HG02852 (cell line): ENCODE data around the gene FNBP1L.

Source experiments
- ATAC-seq: cut with Tn5 transposase; IDR thresholded peaks from one replicate; pipeline ENCODE4 v1.9.1; 2021; ENCODE audit warnings: mild to moderate bottlenecking, moderate library complexity; ENCODE audit not compliant: unreplicated experiment

The FNBP1L gene

DNA sequence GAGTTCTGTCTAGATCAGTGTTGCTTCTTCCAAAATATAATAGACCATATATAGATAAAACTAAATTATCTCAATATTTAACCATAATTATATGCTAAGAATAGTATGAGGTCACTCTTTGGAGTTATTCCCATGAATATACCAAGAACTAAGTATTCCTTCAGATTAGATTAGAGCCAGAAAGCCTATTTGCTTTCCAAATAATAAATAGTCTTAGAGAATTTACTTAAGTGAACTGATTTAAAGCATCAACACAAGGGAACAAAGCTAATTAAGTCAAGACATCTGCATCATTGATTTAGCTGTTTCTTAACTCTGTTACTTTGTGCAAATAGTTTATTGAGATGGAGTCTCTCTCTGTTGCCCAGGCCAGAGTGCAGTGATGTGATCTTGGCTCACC, 35.7 kb downstream of the FNBP1L start:
- no peak for ATAC-seq

DNA sequence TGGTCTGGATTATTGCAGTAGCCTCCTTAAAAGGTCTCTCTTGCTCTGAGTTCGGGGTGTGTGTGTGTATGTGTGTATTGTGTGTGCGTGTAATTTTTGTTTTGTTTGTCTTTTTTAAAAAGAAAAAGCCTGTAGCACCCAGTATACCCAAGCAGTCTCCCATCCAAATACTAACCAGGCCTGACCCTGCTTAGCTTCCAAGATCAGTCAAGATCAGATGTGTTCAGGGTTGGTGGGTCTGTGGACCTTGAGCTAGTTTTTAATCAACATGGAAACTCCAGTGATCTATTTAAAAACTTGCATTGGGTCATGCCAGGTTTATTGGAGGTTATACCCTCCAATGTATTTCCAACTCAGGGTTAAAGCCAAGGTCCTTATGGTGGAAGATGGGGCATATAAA, 40.3 kb downstream of the FNBP1L start:
- no peak for ATAC-seq

DNA sequence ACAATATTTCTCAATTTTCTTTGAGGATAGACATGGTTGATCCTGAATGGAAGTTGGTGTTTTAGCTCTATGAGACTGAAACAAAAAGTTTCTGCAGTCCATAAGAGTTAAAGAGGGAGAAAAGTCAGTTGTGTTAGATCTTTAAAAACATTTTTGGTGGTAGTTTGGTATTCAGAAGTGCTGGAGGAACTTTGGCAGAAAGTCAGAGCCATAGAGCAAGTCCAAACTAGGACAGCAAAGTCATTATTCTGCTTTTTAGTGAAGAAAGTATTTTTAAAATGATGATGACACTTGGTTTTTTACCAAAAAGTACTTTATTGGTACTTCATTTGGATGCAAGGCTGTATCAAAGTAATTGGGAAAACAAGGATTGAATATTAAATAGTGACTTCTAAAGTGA, 41.8 kb downstream of the FNBP1L start:
- ATAC-seq, result no peak

DNA sequence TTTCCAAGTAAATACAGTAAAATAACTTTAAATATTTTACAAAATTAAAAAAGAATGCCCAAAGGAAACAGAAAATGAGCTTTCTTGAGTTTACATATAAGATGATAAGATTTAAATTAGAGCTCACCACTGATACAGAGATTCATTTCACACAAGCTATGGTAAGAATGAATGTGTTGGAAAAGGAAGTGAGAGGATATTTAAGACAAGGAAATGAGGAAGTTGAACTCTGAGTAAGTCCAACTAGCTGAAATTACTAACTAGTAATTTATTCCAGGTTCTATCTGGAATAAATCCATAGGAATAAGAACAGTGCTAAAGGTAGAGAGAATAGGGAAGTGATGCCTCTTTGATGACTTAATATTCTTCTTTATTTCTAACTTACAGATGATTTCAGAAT, 42.4 kb downstream of the FNBP1L start:
- no peak for ATAC-seq

DNA sequence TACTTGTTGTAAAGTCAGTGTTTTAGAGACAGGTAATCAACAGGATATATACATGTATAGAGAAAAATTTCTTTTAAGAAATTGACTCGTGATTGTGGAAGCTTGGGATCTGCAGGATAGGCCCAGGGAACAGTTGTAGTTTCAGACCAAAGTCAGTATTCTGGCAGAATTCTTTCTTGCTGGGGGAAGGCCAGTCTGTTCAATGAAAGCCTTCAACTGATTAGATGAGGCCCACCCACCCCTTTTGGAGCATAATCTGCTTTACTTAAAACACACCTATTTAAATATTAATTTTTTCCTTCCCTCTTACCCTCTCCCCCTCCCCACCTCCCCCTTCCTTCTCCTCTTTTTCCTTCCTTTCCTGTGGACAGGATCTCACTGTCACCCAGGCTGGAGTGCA, 48.0 kb downstream of the FNBP1L start:
- no peak for ATAC-seq

DNA sequence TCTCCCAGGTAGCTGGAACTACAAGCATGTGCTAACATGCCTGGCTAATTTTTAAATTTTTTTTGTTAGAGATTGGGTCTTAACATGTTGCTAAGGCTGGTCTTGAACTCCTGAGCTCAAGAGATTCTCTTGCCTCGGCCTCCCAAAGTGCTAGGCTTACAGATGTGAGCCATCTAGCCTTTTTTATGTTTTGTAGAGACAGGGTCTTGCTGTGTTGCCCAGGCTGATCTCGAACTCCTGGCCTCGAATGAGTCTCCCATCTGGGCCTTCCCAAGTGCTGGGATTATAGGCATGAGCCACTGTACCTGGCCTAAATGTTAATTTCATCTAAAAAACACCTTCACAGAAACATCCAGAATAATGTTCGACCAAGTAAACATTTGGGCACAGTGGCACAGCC, 48.6 kb downstream of the FNBP1L start:
- ATAC-seq, result no peak

DNA sequence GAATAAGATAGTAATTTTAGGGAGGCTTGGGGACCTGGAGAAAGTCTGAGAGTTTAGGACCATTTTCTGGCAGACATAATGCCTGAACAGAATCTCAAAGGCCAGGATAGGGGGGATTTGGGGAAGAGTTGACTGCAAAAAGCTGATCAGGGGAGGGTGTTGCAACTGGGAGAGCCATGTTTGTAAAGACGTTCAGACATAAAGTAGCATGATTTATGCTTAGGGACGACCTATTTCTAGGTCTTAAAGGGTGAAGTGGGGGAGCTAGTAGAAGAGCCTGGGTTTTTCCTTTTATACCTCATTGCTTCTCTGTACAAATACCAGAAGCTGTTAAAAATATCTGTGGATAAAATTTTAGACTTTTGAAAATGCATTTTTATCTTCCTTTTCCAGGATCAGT, 51.2 kb downstream of the FNBP1L start:
- ATAC-seq, result no peak

DNA sequence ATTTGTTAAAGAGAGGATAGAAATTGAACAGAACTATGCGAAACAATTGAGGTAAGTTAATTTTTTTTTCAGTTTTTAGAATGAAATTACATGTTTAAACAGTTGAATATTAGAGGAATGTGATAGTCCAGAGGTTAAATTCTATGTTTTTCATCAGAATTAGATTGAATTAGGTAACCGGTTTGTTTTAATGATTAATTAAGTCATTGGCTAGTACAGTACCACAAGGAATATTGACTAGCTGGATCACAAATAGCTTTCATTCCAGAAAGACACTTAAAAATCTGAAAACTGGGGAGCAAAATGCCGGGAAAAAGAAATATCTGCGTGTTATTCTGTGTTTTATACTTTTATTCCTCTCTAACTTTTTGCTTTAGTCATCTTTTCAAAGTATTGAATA, 51.6 kb downstream of the FNBP1L start:
- ATAC-seq, result no peak

DNA sequence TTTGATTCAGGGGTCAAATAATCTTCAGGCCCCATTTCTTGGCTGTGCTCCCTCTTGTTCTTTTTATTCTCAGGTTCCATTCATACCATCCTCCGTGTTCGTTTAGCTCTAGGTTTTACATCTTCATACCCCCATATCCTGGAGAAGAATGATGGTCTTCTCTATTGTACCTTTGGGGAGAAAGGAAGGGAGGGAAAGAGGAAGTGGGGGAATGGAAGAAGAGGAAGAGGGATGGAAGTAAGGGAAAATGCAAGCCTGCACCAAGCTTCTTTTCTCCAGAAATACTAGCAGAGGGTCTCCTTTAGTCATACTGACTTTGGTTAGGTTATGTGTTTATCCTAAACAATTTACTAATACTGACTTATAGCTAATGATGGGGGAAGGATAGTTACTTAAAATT, 52.4 kb downstream of the FNBP1L start:
- ATAC-seq, result no peak

DNA sequence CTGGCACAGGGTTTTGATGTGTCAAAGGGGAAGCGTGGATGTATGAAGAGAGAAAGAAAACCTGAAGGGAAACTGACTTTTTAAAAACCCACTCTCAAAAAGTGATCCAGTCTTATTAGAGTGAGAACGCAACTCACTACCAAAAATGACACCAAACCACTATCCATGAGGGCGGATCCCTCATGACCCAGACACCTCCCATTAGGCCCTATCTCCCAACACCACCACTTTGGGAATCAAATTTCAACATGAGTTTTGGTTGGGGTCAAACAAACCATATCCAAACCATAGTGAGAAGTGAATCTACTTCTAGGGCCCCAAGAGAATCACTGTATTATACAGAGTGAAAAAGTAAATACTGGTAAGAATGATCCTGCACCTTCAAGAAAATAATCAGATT, 53.5 kb downstream of the FNBP1L start:
- ATAC-seq, result no peak

DNA sequence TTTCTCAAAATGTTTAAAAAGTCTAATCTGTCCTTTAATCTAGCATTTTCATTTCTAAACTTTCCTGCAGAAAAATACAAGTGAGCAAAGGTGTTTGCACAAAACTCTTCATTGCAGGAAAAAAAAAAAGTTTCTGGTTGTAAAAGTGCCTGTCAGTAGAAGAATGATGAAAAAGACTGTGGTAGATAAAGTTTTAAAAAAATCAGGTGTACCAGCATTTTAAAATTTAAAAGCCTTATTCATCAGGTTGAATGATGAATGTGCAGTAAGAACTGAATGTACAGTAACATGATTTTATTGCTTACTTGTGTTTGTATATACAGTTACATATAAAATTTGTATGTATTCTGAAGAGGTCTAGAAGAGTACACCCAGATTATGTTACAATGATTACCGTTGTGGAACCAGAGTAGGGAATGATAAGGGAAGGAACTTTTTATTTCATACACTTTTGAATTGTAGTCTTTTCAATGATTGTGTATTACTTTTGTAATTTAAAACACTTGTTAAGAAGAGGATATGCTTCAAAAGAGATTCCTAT, 54.0 kb downstream of the FNBP1L start:
- ATAC-seq, result no peak

DNA sequence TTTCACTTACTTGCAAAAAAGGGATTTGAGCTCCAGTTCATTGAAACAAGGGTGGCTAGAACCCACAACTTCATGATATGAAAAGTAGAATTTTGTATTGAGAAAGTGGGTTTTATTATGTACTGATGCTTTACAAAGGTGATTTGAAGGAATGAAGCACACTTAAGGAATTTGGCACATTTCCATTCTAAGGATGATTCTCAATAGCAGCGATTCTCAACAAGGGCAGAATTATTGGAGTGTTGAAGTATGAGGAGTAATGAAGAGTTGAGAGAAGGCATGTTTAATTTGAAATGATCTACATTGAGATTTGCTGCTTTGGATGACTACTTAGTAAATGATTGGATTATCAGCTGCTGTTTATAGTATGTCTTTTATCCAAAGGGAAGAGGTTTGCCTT, 54.7 kb downstream of the FNBP1L start:
- no peak for ATAC-seq

DNA sequence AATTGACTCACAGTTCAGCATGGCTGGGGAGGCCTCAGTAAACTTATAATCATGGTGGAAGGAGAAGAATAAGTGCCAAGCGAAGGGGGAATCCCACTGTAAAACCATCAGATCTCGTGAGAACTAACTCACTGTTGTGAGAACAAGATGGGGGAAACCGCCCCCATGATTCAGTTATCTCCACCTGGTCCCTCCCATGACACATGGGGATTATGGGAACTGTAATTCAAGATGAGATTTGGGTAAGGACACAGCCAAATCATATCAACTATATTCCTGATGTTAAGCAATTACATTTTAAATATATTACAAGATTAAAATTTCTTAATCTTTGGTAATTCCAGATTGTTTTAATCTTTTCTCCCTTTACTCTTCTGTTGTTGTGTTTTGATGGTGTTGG, 55.2 kb downstream of the FNBP1L start:
- ATAC-seq, result no peak

DNA sequence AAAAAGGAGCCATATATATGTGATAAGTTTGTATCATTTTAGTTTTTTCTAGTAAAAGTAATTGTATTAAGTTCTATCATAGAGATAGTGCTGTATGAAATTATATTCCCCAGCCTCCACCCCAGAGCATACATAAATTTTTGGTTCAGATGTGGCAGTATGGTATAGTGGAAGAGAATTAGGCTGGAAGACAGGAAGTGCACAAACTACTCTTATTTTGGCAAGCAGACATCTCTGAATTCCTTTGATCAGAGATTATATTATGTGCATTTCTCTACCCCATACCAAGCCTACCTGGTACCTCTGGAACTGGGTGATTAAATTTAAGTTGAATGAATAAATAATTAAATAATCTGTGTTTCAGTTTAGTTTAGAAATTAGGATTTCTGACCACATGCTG, 55.9 kb downstream of the FNBP1L start:
- no peak for ATAC-seq

DNA sequence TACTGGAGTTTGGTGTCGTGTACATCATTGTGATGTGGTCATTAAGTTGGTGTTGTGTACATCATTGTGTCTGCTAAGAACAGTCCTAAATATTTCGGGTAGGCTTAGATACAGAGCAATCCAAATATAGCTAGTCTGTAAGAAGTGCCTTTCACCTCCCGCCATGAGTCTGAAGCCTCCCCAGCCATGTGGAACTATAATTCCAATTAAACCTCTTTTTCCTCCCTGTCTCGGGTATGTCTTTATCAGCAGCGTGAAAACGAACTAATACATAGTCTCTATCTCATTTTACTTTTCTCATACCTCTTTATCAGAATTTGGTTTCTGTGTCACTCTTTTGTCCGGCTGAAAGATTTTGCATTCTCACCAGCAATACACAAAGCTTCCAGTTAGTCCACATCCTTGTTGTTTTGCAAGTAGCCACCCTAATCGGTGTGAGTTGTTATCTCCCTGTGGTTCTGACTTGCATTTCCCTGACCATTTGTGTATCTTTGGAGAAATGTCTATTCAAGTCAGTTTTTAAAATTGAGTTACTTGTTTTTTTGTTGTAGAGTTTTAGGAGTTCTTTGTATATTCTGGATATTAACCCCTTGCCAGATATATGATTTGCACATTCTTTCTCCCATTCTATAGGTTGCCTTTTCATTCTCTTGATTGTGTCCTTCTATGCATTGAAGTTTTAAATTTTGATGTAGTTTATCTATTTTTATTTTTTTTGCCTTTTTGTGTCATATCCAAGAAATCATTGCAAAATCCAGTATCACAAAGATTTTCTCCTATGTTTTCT, 56.5 kb downstream of the FNBP1L start:
- no peak for ATAC-seq

DNA sequence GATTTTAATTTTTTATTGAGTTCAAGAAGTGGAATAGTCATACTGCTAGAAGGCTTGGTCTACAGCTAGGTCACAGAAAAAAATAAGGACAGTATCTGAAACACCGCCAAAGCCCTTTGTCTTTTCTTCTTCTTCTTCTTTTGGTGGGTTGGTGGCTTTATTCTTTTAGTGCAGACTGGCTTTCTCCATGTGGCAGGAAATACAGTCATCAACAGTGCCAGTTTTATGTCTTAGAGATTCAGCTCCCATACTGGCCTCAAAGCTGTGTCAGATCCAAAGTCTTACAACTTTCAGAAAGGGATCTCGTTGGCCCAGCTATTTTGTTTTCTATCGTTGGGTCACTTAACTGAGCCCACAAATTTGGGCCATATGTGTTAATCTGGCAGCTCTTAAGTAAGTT, 58.2 kb downstream of the FNBP1L start:
- no peak for ATAC-seq

DNA sequence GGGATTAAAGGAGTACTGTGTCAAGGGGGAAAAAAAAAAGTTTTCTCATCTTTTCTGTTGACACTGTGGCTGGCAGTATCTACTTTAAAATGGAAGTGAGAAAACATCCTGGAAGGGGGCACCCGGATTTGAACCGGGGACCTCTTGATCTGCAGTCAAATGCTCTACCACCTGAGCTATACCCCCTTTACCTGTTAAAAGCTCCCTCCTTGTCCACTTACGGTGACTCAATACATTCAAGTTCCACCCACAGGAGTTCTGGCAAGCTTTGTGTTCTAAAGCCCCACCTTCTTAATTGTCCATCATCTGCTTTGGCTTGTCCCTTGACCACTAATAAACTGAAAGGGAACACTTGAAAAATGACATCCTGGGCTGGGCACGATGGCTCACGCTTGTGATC, 68.2 kb downstream of the FNBP1L start:
- no peak for ATAC-seq

DNA sequence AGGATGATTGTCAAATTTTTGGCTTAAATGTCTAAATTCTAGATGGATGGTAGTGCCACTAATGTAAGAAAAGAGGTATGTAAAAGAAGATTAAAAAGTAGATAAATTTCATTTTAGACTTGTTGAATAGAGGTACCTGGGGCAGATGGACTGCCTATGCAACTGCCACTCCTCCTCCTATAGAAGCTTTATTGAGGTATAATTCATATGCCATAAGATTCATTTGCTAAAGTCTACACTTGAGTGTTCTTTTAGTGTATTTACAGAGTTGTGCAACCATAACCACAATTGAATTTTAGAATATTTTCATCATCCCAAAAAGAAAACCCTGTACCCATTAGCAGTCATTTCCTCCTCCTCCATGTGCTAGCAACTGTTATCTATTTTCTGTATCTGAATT, 70.6 kb downstream of the FNBP1L start:
- no peak for ATAC-seq

DNA sequence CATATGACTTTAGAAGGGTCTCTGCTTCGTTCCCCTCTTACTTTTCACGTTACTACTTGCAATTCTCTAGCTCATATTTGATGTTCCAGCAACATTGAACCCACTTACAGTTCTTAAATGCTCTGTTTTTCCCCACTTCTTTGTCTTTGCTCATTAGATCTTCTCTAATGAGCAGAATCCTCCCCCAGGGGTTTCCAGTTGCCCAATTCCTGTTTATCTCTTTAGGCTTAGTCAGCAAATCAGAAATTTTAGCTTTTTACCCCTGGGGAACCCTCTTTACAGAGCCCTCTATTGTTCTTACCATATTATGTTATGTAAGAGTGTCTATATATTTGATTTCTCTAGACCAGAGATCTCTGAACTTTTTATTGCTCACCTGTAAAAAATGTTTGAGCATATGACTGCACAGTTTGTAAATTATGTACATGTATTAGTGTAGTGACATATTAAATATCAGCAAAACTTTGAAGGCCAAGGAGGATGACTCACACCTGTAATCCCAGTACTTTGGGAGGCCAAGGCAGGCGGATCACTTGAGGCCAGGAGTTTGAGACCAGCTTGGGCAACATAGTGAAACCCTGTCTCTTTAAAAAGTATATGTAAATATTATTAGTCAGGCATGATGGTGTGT, 71.4 kb downstream of the FNBP1L start:
- no peak for ATAC-seq

DNA sequence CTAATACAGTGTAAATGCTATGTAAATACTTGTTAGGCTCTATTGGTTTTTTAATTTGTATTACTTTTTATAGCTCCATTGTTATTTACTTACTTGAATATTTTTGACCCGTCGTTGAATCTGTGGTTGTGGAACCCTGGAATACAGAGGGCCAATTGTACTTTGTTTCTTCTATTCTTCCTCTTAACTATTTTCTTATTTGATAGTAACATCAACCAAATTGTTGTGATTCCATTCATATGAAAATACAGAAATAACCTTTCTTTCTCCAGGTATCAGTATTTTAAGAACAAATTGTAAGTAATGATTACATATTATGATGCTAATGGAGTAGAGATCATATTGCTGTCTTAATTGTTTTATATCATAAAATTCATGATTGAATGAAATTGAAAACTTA, 73.7 kb downstream of the FNBP1L start:
- no peak for ATAC-seq

DNA sequence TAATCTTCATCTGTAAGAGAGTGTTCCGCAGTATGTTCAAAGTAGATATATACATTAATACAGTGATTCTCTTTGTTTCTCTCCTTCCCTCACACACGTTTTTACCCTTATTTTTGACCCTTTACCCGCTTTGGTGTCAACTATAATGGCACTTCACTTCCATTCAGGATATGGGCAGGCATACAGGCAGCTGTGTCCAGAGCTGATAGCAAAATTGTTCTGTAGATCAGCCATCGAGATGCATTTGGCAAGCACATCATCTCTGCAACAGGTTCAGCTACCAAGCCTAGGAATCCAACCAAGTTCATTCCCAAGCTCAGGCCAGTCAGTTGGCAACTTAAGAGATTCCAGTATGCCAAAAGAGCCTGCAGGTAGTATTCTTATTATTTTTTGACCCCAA, 74.8 kb downstream of the FNBP1L start:
- ATAC-seq, result no peak

DNA sequence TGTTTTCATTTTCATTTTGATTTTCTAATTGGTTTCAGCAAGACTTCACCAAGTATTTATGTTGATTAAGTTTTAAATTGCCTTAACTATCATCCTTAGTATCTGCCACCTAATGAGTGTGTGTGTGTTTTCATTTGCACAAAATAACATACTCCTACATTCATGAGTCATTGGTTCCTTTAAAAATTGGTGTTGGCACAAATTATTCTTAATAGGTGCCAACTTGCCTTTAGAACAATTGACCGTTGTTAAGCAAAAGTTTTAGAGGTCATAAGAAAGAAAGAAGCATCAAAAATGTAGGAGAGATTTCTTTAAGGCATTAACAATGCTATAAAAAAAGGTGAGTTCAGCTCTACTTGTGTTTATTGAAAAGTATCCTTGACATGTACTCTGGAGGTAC, 77.5 kb downstream of the FNBP1L start:
- no peak for ATAC-seq

DNA sequence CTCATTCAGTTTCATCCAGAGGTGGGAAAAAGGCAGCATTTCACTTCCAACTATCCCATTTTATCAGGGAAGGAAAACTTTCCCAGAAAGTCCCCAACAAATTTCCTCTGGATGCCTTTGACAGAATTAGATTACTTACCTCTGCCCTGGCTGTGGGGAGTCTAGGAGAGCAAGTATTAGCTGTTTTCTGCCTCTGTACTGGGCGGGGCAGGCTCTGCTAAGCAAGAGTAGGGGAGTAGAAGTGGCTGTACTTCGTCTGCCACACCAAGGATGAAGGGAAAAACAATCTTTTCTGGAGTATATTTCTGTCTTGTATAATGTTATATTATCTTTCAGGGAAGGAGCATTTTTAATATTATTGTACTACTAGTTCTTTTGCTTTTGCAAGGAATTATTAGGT, 78.5 kb downstream of the FNBP1L start:
- ATAC-seq, result no peak
